Thoracic aorta (tissue), 2 donors: ENCODE measurements around the gene AKR1B1. TPM values are rescaled to one million over a fixed set of nuclear protein-coding genes. Genes with fewer than 3 reads are reported as not detected.

ENCODE experiments used
- ATAC-seq: fragments of 150-250 bp; one replicate; pipeline ENCODE4 v1.8.0; 2017; ENCODE audit warnings: low read depth; ENCODE audit not compliant: insufficient number of reproducible peaks, low FRiP score
- DNase-seq: peaks from one replicate; pipeline ENCODE4 v3.0.0-alpha.2; 2020; ENCODE audit warnings: low spot score
- H3K27ac ChIP-seq, 2 donors: fragments of 200-600 bp; sonication (generic); 1 replicate in 1 of 2; 2 replicates in 1 of 2; pipeline ENCODE4 v1.5.1; 2016; ENCODE audit warnings: mild to moderate bottlenecking in 2 of 2, moderate library complexity in 2 of 2
- H3K27me3 ChIP-seq: fragments of 200-600 bp; sonication (generic); replicated peaks from 2 replicates; pipeline ENCODE4 v1.6.0; 2016; ENCODE audit warnings: mild to moderate bottlenecking; ENCODE audit not compliant: insufficient read depth
- H3K36me3 ChIP-seq: fragments of 200-600 bp; sonication (generic); one replicate; pipeline ENCODE4 v1.5.1; 2016
- H3K4me1 ChIP-seq, 2 donors: fragments of 200-600 bp; sonication (generic); 1 replicate in 1 of 2; 2 replicates in 1 of 2; pipeline versions ENCODE4 v1.5.1 to v1.6.0; 2016; ENCODE audit warnings: low read depth in 2 of 2, mild to moderate bottlenecking in 1 of 2; ENCODE audit not compliant: control insufficient read depth in 1 of 2
- H3K4me3 ChIP-seq: fragments of 200-600 bp; sonication (generic); 2 replicates; pipeline ENCODE4 v1.5.1; 2016; ENCODE audit warnings: mild to moderate bottlenecking
- H3K9me3 ChIP-seq: fragments of 200-600 bp; sonication (generic); 2 replicates; pipeline ENCODE4 v1.5.1; 2016
- CTCF ChIP-seq: fragments of 200-600 bp; sonication (generic); IDR thresholded peaks from one replicate; pipeline ENCODE4 v1.5.1; 2019; ENCODE audit warnings: antibody characterized with exemption
- total RNA-seq, 2 donors: library from RNA; depleted of rRNA; stranded (reverse); fragments of >200 nt; gene quantifications; one replicate each; pipeline versions ENCODE4 v1.1.0 to v1.2.3, GENCODE V29; 2016

AKR1B1 gene
- total RNA-seq, 2 donors from 2014 or later: 97.4 to 116 TPM

- Histone ChIP-seq H3K36me3 (no peaks in the 10 kb centered on the region), H3K27me3 (no peaks in the 10 kb centered on the region), H3K4me1 (no peaks in the 10 kb centered on the region), H3K4me3 (no peak overlapping the region), H3K9me3 (no peaks in the 10 kb centered on the region), H3K27ac (no peak overlapping the region)
- no peak for TF ChIP-seq CTCF
- ATAC-seq (no peak), DNase-seq (no peak)
Observed at GRCh38 chr7:134422638-134423037, 36.3 kb downstream of the AKR1B1 start.

GRCh38 chr7:134422008-134422407 is 36.9 kb downstream of the AKR1B1 start:
- H3K27ac ChIP-seq: no peak overlapping the region
- ATAC-seq (no peak), DNase-seq (no peak)
- no peaks in the 10 kb centered on the region for H3K27me3 ChIP-seq
- no peaks in the 10 kb centered on the region for H3K36me3 ChIP-seq
- H3K4me1 ChIP-seq: no peaks in the 10 kb centered on the region
- TF ChIP-seq CTCF: no peak
- H3K9me3 ChIP-seq: no peaks in the 10 kb centered on the region
- no peak overlapping the region for H3K4me3 ChIP-seq

GRCh38 chr7:134420424-134421125 is 38.3 kb downstream of the AKR1B1 start:
- Histone ChIP-seq H3K27ac (no peak overlapping the region), H3K4me3 (no peak overlapping the region), H3K9me3 (no peaks in the 10 kb centered on the region), H3K36me3 (no peaks in the 10 kb centered on the region), H3K27me3 (no peaks in the 10 kb centered on the region), H3K4me1 (no peaks in the 10 kb centered on the region)
- ATAC-seq (no peak), DNase-seq (no peak)
- TF ChIP-seq CTCF: peak; percentile 23

GRCh38 chr7:134419875-134420274 is 39.0 kb downstream of the AKR1B1 start:
- no peak overlapping the region for H3K4me3 ChIP-seq
- H3K27ac ChIP-seq: no peak overlapping the region
- no peaks in the 10 kb centered on the region for H3K4me1 ChIP-seq
- no peaks in the 10 kb centered on the region for H3K27me3 ChIP-seq
- H3K9me3 ChIP-seq: no peaks in the 10 kb centered on the region
- no peak for TF ChIP-seq CTCF
- no peaks in the 10 kb centered on the region for H3K36me3 ChIP-seq
- ATAC-seq (no peak), DNase-seq (no peak)

- no peak for TF ChIP-seq CTCF
- DNase-seq (no peak), ATAC-seq (no peak)
- H3K36me3 ChIP-seq: no peaks in the 10 kb centered on the region
- no peaks in the 10 kb centered on the region for H3K27me3 ChIP-seq
- no peaks in the 10 kb centered on the region for H3K9me3 ChIP-seq
- H3K4me1 ChIP-seq: no peaks in the 10 kb centered on the region
- H3K27ac ChIP-seq: no peak overlapping the region
- H3K4me3 ChIP-seq: no peak overlapping the region
Observed at GRCh38 chr7:134419085-134419484, 39.8 kb downstream of the AKR1B1 start.
